G401.6 (cell line): ENCODE data around the gene UBQLN1.

Source experiments
- FAIRE-seq: peaks from 2 replicates; lab custom pipeline; 2012; peaks lifted over from hg19 to GRCh38; lab: Jason Lieb, UNC

UBQLN1 gene

GRCh38 chr9:83688921-83689320 lies 18.8 kb downstream of the UBQLN1 start:
- FAIRE-seq, result no peak

GRCh38 chr9:83681490-83681889 lies 26.3 kb downstream of the UBQLN1 start:
- no peak for FAIRE-seq

DNA sequence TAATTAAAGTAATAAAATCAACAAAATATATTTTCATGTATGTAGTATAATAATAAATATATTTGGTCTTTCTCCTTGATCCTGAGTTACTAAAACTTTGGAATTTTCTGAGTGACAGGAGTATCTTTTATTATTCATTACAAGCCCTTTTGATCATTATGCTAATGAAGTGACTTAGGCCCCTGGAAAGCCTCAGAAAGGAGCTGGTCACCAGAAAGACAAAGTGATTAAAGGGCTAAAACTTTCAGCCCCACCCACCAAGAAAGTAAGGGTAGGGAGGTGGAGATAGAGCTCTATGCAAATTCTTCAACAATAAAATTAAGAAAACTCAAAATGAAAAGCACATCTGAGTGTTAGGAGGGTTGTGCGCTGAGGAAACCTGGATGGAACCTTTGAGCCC lies 27.5 kb downstream of the UBQLN1 start:
- no peak for FAIRE-seq

- no peak for FAIRE-seq
Measured at GRCh38 chr9:83677596-83677995, 30.2 kb downstream of the UBQLN1 start.

DNA sequence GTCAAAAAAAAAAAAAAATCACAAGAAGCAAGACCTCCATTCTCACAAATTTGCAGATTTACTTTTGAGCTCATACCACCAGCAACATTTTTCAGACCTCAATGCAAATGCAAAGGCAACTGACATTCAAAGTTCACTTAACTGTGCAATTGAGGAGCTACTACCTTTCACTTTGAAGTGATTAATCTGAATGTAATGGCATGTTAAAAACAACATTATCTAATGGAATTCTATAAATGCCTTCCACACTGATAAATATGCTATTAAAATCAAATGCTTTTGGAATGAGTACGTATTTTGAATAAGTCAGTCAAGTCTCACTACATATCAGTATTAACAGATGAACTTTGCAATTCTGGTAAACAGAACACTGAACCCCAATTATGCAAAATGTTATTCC lies 32.3 kb downstream of the UBQLN1 start:
- FAIRE-seq, result no peak

DNA sequence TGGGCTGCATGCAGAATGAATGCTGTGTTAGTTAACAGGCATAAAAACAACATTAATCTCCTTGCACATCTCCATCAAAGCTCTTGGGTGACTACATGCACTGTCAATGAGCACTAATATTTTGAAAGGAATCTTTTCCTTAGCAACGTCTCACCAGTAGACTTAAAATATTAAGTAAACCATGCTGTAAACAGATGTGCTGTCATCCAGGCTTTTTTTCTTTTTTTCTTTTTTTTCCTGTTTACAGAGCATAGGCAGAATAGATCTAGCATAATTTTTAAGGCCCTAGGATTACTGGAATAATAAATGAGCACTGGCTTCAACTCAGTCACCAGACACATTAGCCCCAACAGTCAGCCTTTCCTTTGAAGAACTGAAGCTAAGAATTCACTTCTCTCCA lies 36.3 kb downstream of the UBQLN1 start:
- no peak for FAIRE-seq

DNA sequence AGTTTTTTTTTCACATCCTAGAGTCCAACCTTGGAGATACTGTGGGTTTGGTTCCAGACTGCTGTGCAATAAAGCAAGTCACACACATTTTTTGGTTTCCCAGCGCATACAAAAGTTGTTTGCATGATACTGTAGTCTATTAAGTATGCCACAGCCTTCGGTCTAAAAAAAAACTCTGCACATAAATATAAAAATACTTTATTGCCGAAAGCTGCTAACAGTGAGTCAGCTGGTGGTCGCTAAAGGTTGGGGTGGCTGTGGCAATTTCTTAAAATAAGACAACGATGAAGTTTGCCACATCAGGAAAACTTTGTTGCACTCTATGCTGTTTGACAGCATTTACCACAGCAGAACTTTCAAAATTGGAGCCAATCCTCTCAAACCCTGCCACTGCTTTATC lies 37.4 kb downstream of the UBQLN1 start:
- no peak for FAIRE-seq

DNA sequence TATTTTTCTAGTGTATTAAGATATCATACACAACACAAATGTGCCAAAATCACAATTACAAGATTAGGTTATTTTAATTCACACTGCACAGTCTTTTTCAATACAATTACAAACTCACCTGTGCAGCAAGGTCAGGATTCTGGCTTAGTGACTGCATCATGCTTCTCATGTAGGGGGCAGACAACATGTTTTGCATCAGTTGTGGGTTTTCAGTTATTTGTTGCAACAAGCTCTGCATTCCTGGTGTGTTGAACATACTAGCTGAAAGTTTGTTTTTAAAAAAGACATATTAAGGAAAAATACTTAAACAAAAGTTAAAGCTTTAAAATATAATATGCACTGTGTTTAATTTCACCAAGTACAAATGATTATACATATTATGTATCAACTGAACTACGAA lies 38.7 kb downstream of the UBQLN1 start:
- FAIRE-seq, result no peak

DNA sequence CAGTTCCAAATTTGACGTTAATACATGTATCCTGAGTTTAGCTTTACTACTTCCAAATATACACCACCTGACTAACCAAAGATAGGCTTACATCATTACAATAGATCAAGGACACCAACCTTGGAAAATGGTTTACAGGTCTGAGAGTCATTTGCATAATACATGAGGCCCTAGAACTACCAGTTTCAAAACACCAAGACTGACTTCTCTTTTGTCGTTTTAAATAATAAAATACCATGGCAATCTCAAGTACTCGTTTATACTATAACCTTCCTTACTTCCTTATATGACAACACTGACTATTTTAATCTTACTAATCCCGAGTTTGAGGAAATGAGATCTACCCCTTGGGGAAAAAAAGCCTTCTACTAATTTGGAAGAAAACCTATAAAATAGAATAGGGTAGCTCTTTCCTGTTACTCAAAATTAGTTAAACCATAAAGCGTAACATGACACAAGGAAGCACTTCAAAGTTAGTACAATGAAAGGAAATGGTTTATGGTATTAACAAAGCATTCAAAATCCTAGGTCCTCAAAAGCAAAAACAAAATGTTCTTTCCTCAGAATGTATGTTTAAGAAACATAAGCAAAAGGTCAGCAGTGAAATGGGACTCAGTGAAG lies 42.1 kb downstream of the UBQLN1 start:
- no peak for FAIRE-seq

GRCh38 chr9:83662933-83663332 lies 44.8 kb downstream of the UBQLN1 start:
- no peak for FAIRE-seq

- FAIRE-seq, result no peak
Measured at GRCh38 chr9:83656952-83657351, 50.8 kb downstream of the UBQLN1 start.

DNA sequence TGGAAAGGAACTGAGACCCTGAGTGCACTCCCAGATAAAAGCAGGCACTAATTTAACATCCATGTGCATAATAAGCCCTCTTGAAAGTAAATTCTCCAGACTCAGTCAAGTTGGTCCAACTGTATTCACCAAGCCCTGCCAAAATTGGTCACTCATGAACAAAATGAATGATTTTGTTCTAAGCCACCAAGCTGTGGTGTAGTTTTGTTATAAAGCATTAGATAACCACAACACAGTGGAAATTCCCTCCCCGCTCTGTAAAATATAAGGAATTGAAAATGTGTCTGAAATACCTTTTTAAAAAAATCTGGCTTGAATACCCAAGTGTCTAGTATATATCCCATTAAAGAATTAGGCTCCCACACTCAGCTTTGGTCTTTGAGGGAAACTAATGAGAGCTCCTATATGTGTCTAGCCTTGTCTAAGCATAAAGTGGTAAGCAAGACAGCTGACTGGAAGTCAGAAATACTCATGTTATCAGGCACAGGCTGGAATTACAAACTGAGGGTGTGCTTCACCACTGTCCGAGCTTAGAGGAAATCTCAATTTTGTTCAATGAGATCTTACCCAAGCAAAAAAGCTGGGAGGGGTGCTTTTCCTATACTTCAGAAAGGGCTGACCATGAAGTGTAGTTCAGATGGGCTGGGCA lies 51.6 kb downstream of the UBQLN1 start:
- FAIRE-seq, result no peak

GRCh38 chr9:83655433-83655832 lies 52.3 kb downstream of the UBQLN1 start:
- FAIRE-seq, result no peak

GRCh38 chr9:83652433-83652832 lies 55.3 kb downstream of the UBQLN1 start:
- FAIRE-seq, result no peak

DNA sequence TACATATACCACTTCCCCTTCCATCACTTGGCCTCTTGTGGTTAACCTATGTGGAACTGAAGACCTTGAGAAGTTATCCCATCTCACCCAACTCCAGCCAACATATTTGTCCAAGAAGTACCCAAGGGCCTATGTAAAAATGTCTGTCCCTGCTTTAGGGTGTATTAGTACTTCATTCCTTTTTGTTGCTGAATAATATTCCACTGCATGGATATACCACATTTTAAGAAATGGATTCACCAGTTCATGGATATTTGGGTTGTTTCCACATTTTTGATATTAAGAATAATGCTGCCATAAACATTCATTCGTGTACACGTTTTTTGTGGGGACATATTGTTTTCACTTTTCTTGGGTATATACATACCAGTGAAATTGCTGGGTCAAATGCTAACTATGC lies 56.2 kb downstream of the UBQLN1 start:
- FAIRE-seq, result no peak

- FAIRE-seq, result no peak
Measured at GRCh38 chr9:83649515-83649914, 58.2 kb downstream of the UBQLN1 start.

DNA sequence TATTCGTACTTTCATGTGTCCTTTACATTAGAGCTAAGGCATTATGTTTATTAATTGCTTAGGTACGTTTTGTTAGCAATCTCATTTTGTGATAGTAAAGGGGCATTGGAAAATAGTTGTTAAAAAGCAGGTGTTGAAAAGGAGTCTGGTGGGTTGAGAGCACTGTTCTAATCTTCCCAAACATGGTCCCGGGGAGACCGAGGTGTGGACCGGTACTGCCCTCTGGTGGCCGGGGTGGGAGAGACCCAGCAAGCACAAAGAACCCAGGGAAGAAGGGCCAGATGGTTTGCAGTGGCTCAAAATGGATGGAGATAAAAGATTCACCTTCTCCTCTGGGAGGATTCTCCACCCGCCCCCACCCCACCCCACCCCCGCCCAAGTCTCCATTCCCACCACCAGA lies 58.7 kb downstream of the UBQLN1 start:
- FAIRE-seq, result no peak

DNA sequence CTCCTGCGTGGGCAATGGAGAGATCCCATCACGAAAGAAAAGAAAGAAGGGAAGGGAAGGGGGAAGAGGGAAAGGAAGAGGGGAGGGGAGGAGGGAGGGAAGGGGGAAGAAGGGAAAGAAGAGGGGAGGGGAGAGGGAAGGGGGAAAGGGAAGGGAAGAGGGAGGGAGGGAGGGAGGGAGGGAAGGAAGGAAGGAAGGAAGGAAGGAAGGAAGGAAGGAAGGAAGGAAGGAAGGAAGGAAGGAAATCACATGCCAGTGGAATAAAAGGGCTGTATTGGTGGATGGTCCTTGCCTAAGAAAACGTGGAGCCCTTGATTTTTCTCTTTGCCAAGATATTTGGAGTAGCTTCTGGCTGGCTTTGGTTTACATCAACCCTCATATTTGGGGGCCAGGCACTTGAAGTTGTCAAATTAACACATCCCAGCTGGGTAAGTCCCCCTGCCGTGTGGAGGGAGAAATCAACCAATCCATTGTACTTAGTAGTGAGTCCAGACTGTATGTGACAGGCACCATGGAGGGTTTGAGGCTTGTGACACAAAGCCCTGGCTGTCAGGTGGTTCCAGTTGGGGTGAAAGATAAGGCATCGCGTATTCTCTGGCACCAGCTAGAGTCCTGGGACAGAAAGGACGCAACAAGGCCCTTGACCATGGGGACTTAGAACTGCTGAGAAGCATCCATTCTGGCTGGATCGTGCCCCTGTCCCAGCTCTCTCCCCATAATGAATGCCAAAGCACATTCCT lies 61.1 kb downstream of the UBQLN1 start:
- FAIRE-seq, result no peak

DNA sequence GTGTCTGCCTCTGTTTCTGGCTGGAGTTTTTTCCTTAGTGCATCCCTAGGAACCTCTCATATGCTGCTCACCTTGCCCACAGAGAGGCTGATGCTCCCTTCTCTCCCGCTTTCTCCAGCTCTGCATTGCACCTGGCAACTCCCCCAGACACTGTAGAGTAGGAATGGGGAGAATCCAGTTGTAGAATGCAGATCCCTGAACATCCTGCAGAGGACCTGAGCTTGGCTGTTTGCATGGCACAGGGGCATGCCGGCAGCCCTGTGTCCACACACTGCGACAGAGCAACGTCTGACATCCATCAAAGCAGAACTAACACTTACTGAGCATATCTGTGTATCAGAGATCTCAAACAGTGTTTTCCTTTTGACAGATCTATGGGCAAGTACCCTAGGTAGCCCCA lies 65.0 kb downstream of the UBQLN1 start:
- no peak for FAIRE-seq

DNA sequence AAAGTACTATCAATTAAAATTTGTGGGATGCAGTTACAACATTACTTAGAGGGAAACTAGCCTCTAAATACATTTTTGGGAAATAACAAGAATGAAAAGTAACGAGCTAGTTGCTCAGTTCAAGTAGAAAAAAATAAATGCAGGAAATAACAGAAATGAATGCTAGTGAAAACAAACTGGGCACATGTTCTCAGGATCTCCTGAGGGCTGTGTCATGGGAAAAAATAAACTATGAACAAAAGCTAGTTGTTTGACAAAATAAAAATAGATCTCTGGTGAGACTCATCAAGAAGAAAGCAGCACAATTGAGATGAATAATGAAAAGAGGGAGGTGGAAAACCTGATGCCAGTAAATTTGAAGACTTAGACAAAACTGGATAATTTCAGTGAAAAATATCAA lies 68.5 kb downstream of the UBQLN1 start:
- no peak for FAIRE-seq

DNA sequence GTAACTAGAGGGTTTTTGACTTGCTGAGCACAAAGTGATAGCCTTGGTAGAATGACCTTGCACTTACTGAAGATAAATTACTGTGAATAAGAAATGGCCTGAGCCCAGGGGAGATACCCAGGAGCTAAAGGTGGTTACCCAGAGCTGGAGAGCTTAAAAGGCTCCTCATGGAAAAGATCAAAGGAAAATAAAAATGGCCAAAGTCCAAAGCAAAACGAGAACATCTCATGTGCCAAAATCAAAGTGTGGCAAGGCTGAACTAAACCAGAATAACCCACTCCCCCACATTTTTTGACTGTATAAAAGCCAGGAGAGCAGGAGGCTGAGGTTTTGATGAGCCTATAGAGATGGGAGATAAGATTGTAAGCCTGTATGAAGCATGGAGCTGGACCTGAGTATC lies 70.4 kb downstream of the UBQLN1 start:
- no peak for FAIRE-seq

DNA sequence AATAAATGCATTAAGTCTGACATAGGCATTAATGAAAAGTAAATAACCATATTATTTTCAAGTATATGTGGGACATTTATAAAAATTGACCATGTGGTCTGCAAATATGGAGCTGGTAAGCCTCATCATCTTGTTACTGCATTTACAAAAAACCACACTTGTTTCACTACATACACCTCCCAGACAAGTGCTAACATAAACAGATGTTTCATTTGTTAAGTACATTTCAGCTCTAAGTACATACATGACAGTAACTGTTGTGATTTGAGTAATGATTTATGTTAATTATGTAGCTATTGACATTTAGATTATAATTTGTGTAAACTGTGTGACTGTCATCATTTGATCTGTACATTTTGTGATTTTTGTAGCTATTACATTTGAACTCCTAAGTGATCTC lies 70.9 kb downstream of the UBQLN1 start:
- FAIRE-seq, result no peak

GRCh38 chr9:83633676-83634075 lies 74.1 kb downstream of the UBQLN1 start:
- no peak for FAIRE-seq

GRCh38 chr9:83633255-83633654 lies 74.5 kb downstream of the UBQLN1 start:
- FAIRE-seq, result no peak
